GM21447 (cell line): ENCODE data around the gene CLPTM1L.
"Not testable (repeated sequence)": the region's sequence is repeated elsewhere in the genome, so short reads cannot be mapped to it uniquely, and the experiment has no call there.

ENCODE experiments used
- ATAC-seq: cut with Tn5 transposase; IDR thresholded peaks from one replicate; pipeline ENCODE4 v1.9.1; 2021; ENCODE audit not compliant: unreplicated experiment

The CLPTM1L gene

GRCh38 chr5:1329111-1329579 lies 15.8 kb downstream of the CLPTM1L start:
- no peak for ATAC-seq

DNA sequence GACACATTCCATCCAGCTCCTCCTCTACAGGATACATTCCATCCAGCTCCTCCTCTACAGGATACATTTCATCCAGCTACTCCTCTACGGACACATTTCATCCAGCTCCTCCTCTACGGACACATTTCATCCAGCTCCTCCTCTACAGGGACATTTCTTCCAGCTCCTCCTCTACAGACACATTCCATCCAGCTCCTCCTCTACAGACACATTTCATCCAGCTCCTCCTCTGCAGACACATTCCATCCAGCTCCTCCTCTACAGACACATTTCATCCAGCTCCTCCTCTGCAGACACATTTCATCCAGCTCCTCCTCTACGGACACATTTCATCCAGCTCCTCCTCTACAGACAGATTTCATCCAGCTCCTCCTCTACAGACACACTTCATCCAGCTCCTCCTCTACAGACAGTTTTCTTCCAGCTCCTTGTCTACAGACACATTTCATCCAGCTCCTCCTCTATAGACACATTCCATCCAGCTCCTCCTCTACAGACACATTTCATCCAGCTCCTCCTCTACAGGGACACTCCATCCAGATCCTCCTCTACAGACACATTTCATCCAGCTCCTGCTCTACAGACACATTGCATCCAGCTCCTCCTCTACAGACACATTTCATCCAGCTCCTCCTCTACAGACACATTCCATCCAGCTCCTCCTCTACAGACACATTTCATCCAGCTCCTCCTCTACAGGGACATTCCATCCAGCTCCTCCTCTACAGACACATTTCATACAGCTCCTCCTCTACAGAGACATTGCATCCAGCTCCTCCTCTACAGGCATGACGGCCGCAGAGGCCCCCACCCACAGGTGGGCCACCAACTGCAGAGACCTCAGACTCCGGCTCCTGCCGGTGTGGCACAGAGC lies 16.4 kb downstream of the CLPTM1L start:
- not testable (repeated sequence) for ATAC-seq

DNA sequence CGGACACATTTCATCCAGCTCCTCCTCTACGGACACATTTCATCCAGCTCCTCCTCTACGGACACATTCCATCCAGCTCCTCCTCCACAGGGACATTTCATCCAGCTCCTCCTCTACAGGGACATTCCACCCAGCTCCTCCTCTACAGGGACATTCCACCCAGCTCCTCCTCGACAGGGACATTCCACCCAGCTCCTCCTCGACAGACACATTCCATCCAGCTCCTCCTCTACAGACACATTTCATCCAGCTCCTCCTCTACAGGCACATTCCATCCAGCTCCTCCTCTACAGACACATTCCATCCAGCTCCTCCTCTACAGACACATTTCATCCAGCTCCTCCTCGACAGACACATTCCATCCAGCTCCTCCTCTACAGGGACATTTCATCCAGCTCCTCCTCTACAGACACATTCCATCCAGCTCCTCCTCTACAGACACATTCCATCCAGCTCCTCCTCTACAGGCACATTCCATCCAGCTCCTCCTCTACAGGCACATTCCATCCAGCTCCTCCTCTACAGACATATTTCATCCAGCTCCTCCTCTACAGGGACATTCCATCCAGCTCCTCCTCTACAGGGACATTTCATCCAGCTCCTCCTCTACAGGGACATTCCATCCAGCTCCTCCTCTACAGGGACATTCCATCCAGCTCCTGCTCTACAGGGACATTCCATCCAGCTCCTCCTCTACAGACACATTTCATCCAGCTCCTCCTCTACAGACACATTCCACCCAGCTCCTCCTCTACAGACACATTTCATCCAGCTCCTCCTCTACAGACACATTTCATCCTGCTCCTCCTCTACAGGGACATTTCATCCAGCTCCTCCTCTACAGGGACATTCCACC lies 17.8 kb downstream of the CLPTM1L start:
- not testable (repeated sequence) for ATAC-seq

DNA sequence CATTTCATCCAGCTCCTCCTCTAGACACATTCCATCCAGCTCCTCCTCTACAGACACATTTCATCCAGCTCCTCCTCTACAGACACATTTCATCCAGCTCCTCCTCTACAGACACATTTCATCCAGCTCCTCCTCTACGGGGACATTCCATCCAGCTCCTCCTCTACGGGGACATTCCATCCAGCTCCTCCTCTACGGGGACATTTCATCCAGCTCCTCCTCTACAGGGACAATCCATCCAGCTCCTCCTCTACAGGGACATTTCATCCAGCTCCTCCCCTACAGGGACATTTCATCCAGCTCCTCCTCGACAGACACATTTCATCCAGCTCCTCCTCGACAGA lies 18.4 kb downstream of the CLPTM1L start:
- ATAC-seq, result not testable (repeated sequence)

- no peak for ATAC-seq
These were observed 18.9 kb downstream of the CLPTM1L start for GRCh38 chr5:1325870-1326531.

GRCh38 chr5:1325191-1325741 lies 19.6 kb downstream of the CLPTM1L start:
- no peak for ATAC-seq

DNA sequence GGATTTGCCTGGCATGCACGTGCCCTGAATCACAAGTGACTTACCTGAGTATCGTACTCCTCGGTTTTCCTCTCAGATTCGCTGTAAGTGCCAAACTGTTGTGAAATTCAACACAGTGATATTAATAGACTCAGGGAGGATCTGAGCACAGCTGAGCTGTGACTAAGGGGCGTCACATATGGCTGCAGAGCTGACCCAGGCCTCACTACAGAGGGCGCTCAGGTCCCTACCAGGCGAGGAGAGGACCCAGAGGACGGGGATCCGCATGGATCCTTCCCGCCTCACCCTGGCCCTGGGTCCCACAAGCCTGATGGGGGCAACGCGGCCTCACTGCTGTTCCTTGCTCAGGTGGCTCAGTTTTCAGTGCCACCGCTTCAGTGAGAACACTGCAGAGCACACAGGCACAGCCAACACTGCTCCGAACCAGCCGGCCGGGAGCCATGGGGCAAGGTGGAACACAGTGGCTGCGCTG lies 20.1 kb downstream of the CLPTM1L start:
- ATAC-seq, result no peak

- no peak for ATAC-seq
These were observed 20.6 kb downstream of the CLPTM1L start for GRCh38 chr5:1324301-1324700.

GRCh38 chr5:1323803-1324173 lies 21.1 kb downstream of the CLPTM1L start:
- no peak for ATAC-seq

DNA sequence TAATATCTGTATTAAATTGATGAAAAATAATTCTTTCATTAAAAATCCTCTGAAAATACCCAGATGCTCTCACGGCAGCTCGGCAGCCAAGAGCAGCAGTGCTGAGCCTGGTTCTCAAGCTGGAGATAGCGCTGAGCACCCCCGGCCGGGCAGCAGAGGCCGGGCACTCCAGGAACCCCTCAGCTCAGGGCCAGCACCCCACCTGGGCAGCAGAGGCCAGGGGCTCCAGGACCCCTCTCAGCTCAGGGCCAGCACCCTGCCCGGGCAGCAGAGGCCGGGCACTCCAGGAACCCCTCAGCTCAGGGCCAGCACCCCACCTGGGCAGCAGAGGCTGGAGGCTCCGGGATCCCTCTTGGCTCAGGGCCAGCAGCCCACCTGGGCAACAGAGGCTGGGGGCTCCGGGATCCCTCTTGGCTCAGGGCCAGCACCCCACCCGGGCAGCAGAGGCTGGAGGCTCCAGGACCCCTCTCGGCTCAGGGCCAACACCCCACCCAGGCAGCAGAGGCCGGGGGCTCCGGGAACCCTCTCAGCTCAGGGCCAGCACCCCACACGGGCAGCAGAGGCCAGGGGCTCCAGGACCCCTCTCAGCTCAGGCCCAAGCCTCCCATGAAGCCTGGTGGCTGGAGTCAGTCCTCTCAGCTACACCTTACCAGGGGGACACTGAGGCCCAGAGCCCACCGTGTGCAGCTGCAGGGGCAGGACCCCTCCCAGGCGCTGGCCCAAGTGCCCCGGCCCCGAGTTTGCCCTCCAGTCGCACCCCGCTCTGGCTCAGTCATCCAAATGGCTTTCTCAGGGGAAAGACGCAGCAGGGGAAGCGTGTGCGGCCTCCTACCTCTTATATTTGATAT lies 21.7 kb downstream of the CLPTM1L start:
- ATAC-seq, result no peak

DNA sequence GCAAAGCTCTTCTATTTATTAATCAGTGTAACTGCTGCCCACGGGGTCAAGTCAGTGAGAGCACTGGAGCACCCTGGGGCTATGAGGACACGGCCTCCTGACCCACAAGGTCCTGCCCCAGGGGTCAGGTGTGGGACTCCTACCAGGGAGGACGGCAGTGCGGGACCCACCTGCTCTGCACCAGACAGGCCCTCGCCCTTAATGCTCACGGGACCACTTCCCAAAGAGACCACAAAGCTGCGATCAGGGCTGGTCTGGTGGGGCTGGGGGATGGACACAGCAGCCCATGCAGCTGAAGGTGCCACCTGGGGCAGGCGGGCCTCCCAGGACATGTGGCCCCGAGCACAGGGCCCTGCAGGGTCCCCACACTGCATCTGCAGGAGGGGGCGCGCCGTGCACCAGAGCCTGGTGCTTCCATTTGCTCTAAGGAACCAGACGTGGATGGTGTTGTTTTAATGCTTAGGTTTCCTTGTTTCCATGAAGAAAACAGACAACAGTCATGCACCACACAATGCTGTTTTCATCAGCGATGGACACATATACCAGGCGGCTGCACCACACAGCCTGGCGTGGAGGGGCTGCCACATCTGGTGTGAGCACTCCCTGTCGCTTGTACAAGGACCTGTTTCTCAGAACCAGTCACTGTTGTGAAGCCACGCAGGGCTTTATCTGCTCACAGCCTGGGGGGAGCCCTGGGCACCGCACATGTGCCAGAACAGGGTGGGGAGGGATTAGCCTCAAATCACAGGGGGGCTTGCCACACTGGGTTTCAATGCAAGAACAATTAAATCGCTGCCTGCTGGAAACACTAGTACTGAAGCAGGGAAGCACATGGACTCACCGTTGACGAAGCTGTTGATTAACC lies 22.6 kb downstream of the CLPTM1L start:
- ATAC-seq, result no peak

DNA sequence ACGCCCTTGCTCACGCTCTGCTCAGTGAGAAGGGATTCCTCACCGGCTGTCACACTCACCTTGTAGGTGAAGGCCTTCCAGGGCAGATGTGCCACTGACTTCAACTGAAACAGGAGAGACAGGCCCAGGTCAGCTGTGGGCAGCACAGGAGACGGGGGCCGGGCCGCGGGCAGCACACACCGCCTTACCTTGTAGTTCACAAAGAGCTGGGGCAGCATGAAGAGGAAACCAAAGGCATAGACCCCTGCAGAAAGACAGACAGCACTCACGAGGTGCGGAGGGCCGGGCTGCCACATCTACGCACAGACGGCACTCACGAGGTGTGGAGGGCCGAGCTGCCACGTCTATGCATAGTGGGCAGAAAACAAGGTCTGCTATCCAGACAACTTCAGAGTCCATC lies 23.3 kb downstream of the CLPTM1L start:
- no peak for ATAC-seq

DNA sequence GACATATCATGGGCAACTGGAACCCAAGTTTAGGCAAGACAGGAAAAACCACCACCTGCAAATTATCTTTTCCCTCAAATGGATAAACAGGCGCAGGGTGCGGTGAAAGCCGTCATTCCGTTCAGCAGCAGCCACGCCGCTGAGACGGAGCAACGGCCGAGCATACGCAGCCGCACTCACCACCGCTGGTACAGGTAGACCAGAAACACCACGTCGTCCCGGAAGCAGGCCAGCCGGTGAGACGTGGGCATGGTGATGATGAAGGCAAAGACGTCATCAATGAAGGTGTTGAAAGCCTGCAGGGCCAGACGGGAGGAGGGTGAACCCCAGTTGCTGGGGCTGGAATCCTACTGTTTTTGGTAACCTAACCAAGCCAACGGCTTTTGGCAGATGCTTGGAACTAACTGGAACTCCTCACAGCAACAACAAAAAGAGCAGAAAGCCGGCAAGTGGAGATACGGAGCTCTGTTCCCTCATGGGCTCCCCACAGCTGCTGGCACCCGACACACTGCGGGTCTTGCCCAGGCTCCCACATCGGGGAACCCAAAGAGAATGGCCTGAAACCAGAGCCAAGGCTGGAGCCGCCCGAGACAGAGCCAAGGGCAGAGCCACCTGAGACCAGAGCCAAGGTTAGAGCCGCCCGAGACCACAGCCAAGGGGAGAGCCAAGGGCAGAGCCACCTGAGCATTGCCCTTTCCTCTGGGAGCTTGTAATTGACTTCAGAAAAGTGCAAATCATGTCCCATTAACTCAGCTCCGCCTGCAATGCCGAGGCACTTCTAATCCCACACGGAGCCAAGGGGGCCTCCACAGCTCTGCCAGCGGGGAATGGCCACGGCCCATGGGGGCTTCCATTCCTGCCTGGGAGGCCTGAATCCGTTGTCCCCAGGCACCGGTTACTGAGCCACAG lies 24.2 kb downstream of the CLPTM1L start:
- ATAC-seq, result no peak

DNA sequence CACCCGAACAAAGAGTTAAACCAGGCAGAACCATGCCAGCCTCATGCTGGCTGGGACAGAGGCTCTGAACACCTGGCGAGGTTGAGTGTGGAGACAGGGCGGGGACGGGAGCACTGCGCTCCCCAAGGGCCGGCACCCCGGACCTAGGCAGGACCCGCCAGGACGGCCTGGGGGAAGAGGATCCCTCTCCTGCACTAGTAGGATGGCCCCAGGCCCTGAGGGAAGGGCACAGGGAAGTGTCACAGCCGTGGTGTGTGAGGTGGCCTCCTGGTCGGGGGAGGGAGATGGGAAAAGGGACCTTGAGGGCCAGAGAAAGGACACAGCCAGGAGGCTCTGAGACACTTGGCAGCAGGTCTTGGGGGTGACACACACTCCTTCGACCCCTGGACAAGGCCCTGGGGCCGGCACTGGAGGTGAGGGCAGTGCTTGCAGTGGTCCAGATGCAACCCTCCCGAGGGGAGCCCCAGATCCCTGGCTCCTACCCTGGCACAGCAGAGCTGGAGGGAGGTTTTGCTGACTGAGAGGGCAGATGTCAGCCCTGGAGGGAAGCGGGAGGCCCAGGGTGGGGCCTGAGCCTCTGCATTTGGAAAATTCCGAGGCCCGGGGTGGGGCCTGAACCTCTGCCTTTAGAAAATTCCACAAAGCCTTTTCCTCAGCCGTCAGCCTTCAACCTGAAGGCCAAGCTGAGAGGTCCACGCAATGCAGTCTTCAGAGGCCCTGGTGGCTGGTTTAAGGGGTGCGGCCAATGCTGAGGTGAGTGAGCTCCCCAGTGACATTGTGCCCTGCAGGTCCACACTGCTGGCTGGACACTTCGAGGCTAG lies 25.3 kb downstream of the CLPTM1L start:
- ATAC-seq, result no peak

DNA sequence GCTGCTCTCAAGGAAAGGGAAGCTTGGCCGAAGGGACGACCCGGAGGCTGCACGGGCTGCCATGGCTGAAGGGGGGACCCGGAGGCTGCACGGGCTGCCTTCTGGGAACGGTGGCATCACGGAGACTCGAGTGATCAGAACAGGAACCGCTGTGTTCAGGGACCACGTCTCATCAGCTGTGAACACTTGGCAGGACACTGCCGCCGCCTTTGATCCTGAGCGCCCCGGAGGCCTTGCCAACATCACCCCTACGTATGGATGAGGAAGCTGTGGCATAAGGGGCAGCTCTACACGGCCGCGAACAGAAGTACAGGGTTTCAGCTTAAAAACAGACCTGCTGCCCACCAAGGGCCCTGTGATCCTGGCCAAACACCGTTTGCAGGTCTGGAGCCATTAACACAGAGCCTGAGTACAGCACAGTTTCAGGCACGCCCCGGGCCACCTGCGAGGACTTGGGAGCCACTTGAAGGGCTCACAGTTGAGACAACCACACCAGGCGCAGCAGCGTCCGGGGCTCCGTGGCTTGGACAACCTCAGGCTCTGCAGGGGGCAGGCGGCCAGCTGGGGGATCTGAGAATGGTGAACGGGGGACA lies 26.1 kb downstream of the CLPTM1L start:
- ATAC-seq, result no peak

DNA sequence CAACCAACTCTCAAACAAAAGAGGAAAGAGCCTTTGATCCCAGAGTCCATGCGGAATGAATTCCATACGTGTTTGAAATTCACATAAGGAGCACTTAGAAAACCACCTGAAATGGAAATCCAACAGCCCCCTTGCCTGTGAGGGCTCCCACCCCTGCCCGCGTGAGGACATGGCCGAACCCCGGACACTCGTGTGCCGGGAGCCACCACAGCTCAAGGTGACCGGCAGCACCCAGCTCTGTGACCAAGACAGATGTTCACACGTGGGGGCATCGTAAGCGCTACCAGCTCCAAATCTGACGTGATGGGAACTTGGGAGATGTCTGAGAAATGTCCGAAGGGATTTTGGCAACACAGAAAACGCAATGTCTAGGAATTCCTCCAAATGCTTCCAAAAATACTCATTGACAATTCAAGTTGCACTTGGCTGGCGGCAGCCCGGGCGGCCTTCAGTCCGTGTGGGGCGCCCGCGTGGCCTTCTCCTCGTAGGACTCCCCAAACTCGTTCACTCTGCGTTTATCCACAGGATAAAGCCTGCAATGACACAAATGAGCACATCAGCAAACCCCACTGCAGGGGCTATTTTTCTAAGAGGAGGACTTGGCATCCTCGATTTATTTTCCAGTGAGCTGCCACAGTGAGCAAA lies 26.9 kb downstream of the CLPTM1L start:
- ATAC-seq, result no peak
